ENCODE measurements around the gene UGT1A4. TPM values are rescaled to one million over a fixed set of nuclear protein-coding genes. Genes with fewer than 3 reads are reported as not detected.

Gene UGT1A4
- total RNA-seq, 1 donor: not detected

DNA sequence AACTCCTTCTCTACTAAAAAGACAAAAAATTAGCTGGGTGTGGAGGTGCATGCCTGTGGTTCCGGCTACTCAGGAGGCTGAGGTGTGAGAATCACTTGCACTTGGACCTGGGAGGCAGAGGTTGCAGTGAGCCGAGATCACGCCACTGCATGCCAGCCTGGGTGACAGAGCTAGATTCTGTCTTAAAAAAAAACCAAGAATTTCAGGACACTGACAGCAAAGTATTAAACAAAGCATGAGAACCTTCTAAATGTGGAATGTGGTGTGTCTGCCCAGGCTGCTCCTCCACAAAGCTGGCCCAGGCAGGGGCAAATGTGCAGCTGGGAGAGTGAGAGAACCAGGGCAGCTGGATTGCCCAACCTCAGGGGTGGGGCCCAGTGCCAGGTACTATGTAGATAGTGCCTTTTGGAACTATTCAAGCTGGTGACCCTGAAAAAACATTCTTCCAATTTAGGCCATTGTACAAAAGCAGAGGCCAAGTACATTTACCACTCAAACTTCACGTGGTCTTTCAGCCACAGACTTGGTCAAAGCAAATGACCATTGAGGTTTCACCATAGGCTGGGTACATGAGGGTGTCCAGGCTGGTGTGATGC, 12.5 kb upstream of the UGT1A4 start:
- TF ChIP-seq, protein P1, sequence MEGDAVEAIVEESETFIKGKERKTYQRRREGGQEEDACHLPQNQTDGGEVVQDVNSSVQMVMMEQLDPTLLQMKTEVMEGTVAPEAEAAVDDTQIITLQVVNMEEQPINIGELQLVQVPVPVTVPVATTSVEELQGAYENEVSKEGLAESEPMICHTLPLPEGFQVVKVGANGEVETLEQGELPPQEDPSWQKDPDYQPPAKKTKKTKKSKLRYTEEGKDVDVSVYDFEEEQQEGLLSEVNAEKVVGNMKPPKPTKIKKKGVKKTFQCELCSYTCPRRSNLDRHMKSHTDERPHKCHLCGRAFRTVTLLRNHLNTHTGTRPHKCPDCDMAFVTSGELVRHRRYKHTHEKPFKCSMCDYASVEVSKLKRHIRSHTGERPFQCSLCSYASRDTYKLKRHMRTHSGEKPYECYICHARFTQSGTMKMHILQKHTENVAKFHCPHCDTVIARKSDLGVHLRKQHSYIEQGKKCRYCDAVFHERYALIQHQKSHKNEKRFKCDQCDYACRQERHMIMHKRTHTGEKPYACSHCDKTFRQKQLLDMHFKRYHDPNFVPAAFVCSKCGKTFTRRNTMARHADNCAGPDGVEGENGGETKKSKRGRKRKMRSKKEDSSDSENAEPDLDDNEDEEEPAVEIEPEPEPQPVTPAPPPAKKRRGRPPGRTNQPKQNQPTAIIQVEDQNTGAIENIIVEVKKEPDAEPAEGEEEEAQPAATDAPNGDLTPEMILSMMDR (IDR thresholded peaks at IDR 0.05; ENCODE audit: extremely low read depth, low read depth, low read length): no peak
- Histone ChIP-seq H3K36me3 (ENCODE audit: insufficient read depth, low read length) (no peaks in the 10 kb centered on the region), H3K4me1 (ENCODE audit: insufficient read depth, low read length) (peaks cover 28% of the 10 kb centered on the region), H3K79me2 (ENCODE audit: insufficient read depth, low read length) (no peaks in the 10 kb centered on the region), H3K9me3 (ENCODE audit: low read depth, low read length) (no peaks in the 10 kb centered on the region), H4K20me1 (ENCODE audit: insufficient read depth, low read length) (no peaks in the 10 kb centered on the region), H2AFZ (ENCODE audit: low read length) (no peak overlapping the region), H3K27ac (ENCODE audit: low read depth, low read length) (peak overlapping the region; percentile 44), H3K4me3 (ENCODE audit: insufficient read depth, low read length) (no peak overlapping the region), H3K27me3 (ENCODE audit: insufficient read depth, low read length) (peaks cover 2% of the 10 kb centered on the region), H3K4me2 (ENCODE audit: insufficient read depth, low read length) (no peak overlapping the region)
- no peak for DNase-seq (ENCODE audit: insufficient read length, low spot score, missing footprints)

DNA sequence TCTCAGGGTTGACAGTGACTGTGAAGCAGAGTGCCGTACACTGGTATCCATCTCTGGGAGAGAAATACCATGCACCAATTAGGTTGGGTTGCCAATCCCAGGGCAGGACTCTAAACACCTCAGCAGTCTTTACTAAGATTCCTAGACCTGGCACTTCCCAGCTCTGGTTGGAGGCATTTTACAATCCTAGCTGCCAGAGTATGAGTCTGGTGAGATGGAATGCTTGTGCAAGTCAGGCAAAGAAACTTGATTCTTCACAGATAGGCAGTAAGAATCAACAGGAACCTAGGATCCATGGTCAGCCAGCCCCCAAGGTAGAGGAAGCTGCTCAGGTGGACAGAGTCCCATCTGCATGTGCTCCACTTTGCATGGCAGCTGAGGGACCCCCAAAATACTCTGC, 11.8 kb upstream of the UGT1A4 start:
- H3K27ac ChIP-seq (ENCODE audit: low read depth, low read length): peak overlapping the region; percentile 44

DNA sequence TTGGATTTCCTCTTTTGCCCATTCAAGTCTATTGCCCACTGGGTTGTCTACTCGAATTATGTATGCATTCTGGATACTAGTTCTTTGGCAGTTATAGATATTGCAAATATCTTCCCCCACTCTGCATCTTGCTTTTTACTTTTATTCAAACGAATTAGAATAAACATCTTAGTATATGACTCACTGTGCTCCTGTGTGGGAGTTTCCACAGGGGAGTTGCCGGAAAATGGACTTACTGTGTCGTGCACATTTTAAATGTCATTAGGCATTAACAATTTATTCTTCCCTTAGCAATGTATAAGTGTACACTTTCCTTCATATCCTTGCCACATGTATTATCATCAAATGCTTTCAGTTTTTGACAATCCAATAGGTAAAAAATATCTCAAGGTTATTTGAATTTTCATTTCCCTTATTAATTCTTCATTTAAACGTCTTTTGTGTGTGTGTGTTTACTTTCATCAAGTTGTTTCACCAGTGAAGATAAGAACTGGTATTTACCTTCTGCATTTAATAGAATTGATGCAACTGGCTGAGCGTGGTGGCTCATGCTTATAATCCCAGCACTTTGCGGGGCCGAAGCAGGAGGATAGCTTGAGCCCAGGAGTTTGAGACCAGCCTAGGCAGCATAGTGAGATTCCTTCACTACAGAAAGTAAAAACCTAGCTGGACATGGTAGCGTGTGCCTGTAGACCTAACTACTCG, 10.4 kb upstream of the UGT1A4 start:
- no peaks in the 10 kb centered on the region for H4K20me1 ChIP-seq (ENCODE audit: insufficient read depth, low read length)
- peaks cover 9% of the 10 kb centered on the region for H3K27me3 ChIP-seq (ENCODE audit: insufficient read depth, low read length)
- no peak for DNase-seq (ENCODE audit: insufficient read length, low spot score, missing footprints)
- peaks cover 28% of the 10 kb centered on the region for H3K4me1 ChIP-seq (ENCODE audit: insufficient read depth, low read length)
- H2AFZ ChIP-seq (ENCODE audit: low read length): no peak overlapping the region
- no peak overlapping the region for H3K4me3 ChIP-seq (ENCODE audit: insufficient read depth, low read length)
- H3K36me3 ChIP-seq (ENCODE audit: insufficient read depth, low read length): no peaks in the 10 kb centered on the region
- H3K9me3 ChIP-seq (ENCODE audit: low read depth, low read length): no peaks in the 10 kb centered on the region
- H3K79me2 ChIP-seq (ENCODE audit: insufficient read depth, low read length): no peaks in the 10 kb centered on the region
- peak overlapping the region; percentile 26 for H3K4me2 ChIP-seq (ENCODE audit: insufficient read depth, low read length)
- TF ChIP-seq, protein P1 (IDR thresholded peaks at IDR 0.05; ENCODE audit: extremely low read depth, low read depth, low read length): no peak
- no peak overlapping the region for H3K27ac ChIP-seq (ENCODE audit: low read depth, low read length)

More for the DNA sequence above, 11.8 kb upstream of the UGT1A4 start:
- no peaks in the 10 kb centered on the region for H4K20me1 ChIP-seq (ENCODE audit: insufficient read depth, low read length)
- peaks cover 28% of the 10 kb centered on the region for H3K4me1 ChIP-seq (ENCODE audit: insufficient read depth, low read length)
- TF ChIP-seq, protein P1 (IDR thresholded peaks at IDR 0.05; ENCODE audit: extremely low read depth, low read depth, low read length): no peak
- H3K27me3 ChIP-seq (ENCODE audit: insufficient read depth, low read length): peaks cover 2% of the 10 kb centered on the region
- H3K9me3 ChIP-seq (ENCODE audit: low read depth, low read length): no peaks in the 10 kb centered on the region
- no peak overlapping the region for H2AFZ ChIP-seq (ENCODE audit: low read length)
- H3K36me3 ChIP-seq (ENCODE audit: insufficient read depth, low read length): no peaks in the 10 kb centered on the region
- H3K4me2 ChIP-seq (ENCODE audit: insufficient read depth, low read length): no peak overlapping the region
- no peak overlapping the region for H3K4me3 ChIP-seq (ENCODE audit: insufficient read depth, low read length)
- DNase-seq (ENCODE audit: insufficient read length, low spot score, missing footprints): no peak
- no peaks in the 10 kb centered on the region for H3K79me2 ChIP-seq (ENCODE audit: insufficient read depth, low read length)

DNA sequence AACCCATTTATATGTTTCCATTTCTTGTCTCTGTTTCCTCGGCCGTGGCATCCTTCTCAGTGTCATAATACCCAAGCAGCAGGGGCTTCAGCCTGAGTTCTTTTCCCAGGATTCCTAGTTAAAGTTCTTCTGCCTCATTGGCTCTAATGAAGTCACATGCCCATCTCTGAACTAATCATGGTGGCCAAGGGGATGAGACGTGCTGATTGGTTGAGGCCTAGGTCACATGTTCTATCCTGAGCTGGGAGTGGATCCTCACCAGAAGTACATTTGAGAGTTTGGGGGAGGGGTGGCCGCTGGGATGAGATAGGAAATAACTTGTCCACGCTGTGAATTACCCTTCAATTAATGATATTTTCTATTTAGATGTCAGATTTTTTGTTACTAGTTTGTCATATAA, 9.6 kb upstream of the UGT1A4 start:
- Histone ChIP-seq H3K4me2 (ENCODE audit: insufficient read depth, low read length) (no peak overlapping the region), H3K27me3 (ENCODE audit: insufficient read depth, low read length) (peaks cover 9% of the 10 kb centered on the region), H3K79me2 (ENCODE audit: insufficient read depth, low read length) (no peaks in the 10 kb centered on the region), H3K4me3 (ENCODE audit: insufficient read depth, low read length) (no peak overlapping the region), H3K36me3 (ENCODE audit: insufficient read depth, low read length) (no peaks in the 10 kb centered on the region), H3K4me1 (ENCODE audit: insufficient read depth, low read length) (peaks cover 28% of the 10 kb centered on the region), H3K27ac (ENCODE audit: low read depth, low read length) (no peak overlapping the region), H4K20me1 (ENCODE audit: insufficient read depth, low read length) (no peaks in the 10 kb centered on the region), H3K9me3 (ENCODE audit: low read depth, low read length) (no peaks in the 10 kb centered on the region), H2AFZ (ENCODE audit: low read length) (no peak overlapping the region)
- no peak for DNase-seq (ENCODE audit: insufficient read length, low spot score, missing footprints)
- TF ChIP-seq, protein P1 (IDR thresholded peaks at IDR 0.05; ENCODE audit: extremely low read depth, low read depth, low read length): no peak
